Embryonic facial prominence (tissue), 1 donor: ENCODE data around the gene PPIF.

Experiments used
- DNase-seq: peaks from one replicate; pipeline ENCODE4 v3.0.0-alpha.2; 2016; ENCODE audit errors: extremely low spot score

The PPIF gene

DNA sequence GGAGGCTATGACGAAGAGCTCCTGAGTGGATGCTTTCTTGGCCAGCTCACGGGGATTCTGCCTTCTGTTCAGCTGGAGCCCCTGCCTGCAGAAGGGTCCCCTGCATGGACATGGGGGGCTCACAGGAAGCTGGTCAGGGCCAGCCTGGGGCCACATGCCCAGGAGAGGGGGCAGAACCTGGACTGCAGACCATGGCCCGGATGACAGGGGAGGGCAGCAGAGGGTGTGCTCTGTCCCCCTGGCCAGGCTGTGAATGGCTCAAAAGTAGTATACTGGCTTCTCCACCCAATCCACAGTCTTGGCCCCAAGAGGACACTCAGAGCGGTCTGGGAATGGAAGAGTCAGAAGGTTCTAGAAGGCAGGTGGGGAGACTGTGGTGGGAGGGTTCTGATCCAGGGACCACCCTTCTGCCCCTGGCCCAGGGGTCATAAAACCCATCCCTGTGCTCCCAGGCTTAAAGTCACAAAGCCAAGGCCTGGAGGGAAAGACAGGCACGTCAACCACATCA, 40.3 kb downstream of the PPIF start:
- no peak for DNase-seq

DNA sequence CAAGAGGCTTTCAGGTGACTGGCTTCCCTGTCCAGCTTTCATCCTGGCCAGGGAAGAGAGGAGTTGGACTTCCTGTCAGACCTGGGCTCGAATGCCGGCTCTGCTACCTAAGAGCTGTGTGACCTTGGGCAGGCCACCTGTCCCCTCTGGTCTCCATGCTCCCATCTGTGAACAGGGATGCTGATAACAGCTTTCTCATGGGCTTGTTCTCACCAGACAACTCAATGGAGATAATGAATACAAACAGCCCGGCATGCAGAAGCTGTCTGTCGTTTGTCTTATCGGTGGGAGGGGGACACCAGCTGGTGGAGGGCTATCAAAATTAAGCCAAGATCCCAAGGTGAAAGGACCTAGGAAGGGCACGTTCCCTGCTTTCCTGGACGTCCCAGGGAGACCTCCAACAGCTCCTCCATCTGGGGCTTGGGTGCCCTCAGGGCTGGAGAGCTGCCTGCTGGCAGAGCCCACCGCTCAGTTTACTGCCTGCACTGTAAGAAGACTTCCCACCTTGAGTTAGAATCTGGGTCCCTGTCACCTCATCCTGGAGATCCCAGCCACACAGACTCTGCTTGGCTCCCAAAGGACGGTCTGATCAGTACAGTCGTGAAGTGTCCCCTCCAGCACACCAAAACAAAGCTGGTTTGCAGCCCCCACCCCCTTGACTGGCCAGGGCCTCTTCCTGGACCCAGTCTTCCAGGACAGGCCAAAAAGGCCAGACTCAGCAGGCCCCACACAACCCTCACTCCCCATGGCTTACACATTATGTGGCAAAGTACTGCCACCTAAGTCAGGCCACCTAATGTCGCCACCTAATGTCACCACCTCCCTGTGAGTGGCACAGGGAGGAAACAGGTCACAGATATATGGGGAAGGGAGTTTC, 40.9 kb downstream of the PPIF start:
- DNase-seq: no peak

DNA sequence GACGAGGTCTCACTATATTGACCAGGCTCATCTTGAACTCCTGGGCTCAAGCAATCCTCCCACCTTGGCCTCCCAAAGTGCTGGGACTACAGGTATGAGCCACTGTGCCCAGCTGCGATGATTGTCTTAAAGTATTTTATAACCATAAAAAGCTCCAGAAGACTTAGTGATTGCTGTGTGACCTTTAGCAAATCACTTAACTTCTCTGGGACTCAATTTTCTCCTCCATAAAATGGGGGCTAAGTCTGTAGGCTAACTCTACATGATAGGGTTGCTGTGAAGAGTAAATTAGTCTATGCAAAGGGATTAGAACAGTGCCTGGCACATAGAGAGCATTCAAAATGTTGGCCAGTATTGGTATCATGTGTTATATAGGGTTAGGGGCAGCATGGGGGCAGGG, 42.8 kb downstream of the PPIF start:
- DNase-seq: no peak

DNA sequence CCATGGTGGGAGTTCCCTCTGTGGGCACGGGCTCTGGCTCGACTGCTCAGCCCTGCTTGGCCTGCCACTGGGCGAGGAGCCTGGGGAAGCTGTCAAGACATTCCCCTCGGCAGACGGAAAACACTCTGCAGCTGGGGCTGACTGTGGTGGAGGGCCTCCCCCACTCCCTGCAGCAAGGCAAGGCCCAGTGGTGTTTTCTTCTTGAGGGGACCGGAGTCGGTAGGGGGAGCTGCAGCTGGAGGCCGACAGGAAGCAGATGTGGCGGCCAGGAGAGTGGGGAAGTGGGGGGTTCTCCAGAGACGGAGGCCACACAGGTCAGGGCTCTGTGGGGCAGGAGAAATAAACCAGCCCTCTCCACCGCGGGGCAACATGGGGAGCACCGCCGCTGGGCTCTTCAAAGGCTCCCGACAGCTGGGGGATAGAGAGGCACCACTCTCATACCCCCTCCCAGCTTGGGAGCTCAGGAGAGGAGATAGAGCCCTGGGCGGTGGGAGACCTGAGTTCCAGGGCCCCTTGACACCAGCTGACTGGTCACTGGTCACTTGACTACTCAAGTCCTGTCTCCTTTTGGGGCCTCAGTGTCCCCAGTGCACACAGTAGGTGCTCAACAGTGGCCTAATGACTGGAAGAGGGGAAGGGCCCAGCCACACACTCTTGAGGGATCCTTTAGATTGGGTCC, 43.4 kb downstream of the PPIF start:
- DNase-seq: no peak

DNA sequence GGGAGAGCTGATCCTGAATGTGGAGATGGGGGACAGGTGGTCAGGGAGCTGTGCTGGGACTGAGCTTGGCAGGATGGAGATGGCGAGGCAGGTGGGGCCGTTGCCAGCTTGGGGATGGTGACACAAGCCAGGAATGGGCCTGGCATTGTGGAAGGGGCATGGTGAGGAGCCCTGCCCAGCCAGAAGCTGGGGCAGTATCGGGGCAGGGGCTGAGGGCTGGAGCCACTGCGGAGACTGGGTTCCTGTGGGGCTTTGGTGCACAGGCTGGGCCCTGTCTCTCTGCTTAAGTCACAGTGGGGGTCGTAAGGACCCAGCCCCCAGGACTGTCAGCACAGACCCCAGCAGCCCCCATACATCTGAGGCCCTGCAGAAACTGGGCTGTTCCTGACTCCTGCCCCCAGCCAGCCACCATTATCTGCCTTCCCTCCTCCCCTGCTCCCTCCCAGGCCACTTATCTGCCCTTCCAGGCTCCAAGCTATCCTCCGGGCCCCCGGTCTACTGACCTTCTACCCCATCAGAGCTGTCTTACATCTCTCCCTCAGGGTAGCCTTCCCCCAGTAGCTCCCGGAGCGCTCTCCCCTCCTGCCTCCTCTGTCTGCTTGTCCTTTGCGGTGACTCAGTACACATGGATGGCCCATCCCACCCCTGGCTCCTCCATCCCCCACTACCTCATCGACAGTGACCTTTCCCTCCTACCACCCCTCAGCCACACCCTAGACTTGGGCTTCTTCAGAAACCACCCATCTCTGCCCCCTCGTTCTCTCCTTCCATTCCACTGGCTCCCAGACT, 44.2 kb downstream of the PPIF start:
- DNase-seq: no peak

DNA sequence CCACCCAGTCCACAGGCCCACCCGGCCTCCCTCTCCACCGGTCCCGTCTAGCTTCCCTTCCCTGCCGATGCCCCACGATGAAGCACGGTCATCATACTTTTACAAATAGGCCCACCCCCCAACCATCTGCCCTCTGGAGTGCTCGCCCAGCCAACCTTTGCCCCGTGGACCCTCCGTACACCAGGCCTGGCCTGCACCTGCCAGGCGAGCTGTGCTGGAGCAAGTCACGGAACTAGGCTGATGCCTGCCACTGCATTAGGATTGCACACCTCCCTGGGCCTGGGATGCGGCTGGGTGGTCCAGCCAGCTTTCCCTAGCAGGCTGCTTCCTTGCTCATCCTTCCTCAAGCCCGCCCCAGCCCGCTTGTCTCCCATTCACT, 44.7 kb downstream of the PPIF start:
- DNase-seq: no peak

DNA sequence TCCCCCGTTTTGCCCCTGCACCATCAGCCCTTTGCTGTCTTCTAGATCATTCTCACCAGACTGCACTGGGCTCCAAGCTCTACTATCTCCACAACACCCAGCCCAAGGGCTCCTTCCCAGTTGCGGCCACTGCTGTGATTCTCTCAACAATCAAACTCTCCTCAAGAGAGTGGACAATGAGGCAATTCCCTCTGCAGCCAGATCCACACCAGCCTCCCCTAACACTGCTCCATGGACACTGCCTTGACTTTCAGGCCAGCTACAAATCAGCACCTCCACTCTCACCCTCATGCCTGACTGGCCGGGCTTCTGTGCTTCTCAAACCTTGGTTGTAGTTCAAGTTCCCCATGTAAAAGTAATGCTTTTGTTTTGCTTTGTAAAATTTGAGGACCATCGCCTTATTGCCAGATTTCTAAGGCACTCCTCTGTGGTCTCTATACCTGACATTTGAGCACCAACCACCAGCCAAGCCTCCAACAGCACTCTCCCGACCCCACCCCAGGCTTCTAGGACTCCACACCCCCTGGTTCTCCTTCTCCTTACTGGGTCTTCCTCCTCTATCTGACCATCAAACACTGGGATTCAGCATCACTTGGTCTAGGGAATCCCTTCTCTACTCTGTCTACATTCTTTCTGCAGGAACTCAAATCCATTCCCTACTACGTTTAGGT, 45.4 kb downstream of the PPIF start:
- no peak for DNase-seq

DNA sequence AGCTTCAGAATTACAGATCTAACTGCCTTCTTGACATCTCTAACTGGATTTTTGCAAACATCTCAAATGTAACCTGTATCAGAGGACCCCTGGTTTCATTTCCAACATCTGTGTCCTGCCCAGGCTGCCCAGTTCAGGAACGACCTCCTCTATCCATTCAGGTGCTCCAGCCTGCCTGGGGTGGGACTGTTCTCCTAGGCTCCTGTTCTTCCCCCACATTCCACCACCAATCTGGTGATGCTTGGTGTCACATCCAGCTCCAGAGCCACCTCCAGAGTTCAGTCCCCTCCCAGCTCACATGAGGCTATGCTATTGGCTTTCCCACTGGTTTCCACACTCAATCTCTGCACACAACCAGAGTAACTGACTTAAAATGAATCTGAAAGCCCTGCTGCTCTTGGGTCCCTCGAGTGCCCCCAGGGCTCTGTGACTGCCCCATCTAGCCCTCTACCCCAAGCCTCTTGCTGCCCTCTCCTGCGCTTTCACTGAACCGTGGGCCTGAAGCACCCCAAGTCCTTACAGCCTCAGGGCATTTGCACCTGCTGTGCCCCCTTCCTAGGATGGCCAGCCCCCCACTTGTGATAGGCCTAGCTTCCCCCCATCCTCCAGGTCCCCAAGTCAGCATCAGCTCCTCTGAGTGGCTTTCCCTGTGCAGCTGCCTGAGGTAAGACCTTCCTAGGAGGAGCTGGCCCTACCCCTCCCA, 46.1 kb downstream of the PPIF start:
- DNase-seq: no peak

DNA sequence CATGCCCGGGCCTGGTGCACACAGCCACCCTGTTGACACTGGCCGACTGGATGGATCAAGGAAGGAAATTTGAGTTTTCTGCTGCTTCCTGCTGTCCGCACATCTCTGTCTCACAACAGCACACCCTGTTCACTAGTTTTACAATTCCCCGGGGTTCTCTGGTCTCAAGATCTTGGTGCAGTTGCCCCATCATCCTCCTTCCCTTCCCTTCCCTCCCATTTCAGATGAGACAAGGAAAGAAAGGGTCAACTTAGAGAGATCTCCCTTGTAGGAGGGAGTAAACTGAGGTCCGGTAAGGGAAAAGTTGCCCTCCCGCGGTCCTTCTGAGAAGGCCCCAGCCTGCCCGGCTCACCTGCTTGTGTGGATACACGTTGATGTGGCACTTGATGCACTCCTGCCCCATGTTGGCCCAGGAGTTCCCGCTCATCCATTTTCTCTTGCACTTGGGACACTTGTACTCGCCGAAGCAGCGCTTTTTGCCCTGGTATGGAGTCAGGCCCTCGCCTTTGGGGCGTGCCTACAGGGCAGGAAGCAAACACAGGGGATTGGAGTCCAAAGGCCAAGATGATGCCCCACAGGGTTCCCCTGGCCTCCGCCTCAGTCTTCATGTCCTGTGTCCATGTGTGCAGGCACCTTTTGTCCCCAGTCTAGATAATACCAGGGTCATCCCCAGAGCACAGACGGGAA, 46.8 kb downstream of the PPIF start:
- no peak for DNase-seq

DNA sequence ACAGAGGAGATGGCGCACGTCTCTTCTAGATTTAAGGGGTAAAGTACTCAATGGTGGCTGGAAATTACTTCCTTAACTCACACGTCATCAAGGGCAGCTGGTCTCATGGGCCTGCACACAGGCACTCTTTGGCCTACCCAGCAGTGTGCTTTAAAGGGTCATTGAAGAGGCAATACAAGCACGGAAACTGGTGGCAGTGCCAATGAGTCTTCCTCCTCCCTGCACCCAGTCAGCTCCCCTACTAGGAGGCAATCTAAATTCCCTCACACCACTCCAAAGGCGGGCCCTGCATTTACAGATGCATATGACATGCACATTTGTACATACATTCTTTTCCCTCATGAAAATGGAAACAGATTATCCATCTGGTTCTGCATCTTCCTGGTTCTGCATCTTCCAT, 47.4 kb downstream of the PPIF start:
- DNase-seq: no peak

DNA sequence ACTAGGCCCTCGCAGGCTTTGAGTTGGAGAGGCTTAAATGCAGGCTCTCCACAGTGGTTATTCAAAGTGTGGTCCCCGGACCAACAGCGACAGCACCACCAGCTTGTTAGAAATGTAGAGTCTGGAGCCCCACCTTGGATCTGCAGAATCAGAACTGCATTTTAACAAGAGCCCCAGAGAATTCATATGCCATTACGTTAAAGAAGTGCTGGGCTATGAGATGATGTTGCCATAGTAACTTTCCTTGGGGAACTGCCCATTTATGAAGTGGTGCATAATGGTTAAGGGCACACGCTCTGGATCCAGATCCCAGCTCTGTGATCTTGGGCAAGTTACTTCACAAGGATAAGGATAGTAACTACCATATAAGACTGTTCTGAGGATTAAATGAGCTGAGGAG, 49.3 kb downstream of the PPIF start:
- DNase-seq: no peak

DNA sequence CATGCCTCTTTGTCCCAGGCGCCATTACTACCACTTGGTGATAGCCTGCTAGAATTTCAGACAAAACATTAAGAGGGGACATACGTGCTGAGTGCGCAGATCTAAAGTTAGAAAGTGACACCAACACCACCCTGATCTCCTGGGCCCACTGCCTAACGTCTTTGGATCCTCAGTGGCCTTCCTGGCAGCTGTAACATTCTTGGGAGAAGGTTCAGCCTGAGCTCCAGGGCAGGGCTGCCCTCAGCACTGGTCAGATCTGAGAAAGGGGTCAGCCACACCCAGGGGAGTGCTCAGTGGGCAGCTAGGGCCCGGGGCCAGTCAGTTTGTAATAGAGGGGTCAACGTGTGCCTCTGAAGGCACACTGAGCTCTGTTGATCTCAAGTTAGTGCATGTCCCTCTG, 49.8 kb downstream of the PPIF start:
- DNase-seq: no peak

DNA sequence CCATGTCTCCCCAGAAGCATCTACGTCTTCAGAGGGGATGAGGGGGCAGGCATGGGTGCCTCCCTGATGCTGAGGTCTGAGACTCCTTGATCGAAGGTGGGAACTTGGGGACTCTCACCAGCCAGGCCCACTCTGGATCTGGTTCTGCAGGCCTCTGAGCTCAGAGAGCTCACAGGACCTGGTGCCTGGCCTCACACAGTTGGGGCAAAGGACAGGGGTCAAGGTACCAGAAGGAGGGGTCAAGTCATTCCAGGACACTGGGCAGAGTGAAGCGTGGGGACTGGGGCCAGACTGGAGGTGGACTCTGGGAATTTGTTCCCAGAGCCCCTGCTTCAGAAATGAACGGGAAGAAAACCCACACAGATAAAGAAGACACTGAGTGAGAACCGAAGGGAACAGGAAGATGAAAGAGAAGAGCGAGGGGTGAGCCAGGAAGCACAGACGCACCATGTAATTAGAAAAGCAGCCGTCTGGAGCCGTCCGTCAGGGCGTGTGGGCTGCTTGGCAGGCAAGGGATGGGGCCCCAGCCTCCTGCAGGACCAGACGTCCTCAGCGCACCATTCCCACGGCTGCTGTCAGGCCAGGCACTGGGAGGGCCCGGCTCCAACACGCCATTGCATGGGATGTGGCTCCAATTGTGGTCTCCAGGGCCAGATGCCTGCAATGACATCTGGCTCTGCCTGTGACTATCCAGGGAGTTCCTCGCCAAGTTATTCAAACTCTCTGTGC, 50.5 kb downstream of the PPIF start:
- DNase-seq: no peak

DNA sequence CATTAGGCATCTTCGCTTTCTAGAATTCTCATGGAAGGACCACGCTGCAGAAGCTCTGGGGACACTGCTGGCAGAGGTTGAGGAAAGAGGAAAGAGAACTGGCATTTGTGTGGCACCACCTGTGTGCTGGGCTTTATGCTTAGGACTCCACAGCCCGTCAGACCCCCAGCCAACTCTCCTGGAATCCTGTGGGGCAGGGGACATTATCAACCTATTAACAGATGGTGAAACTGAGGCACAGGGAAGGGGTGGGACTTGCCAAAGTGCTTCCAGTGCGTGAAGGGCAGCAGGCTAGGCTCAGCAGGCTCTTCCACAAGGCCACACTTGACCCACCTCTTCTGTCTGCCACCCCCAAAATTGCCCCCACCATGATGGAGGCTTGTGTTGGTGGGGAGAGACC, 51.4 kb downstream of the PPIF start:
- DNase-seq: no peak

DNA sequence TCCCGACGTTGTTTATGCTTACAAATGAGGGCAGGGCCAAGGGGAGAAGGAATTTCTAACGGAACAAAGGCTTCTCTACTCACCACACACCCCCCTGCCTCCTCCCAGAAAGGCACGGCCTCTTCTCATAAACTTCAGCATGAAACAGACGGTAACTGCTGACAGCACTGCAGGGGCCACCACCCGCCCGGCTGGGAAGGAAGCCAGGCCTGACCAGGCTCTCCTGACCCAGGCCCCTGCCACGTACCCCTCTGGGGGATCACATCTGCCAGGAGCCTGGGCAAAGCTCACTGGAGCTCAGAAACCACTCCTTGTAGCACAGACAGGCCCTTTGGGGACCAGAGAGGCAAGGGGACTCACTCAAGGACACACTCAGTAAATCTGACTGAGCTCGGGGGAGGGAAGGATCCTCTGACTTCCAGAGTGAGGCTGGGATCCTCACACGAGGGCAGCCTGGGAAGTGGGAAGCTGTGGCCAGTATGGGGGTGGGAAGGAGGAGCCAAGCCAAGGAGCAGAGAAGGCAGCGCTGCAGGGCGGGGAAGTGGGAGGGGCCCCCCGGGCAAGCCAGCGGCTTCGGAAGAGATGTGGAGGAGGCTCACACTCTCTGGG, 52.1 kb downstream of the PPIF start:
- peak; percentile 55 for DNase-seq

DNA sequence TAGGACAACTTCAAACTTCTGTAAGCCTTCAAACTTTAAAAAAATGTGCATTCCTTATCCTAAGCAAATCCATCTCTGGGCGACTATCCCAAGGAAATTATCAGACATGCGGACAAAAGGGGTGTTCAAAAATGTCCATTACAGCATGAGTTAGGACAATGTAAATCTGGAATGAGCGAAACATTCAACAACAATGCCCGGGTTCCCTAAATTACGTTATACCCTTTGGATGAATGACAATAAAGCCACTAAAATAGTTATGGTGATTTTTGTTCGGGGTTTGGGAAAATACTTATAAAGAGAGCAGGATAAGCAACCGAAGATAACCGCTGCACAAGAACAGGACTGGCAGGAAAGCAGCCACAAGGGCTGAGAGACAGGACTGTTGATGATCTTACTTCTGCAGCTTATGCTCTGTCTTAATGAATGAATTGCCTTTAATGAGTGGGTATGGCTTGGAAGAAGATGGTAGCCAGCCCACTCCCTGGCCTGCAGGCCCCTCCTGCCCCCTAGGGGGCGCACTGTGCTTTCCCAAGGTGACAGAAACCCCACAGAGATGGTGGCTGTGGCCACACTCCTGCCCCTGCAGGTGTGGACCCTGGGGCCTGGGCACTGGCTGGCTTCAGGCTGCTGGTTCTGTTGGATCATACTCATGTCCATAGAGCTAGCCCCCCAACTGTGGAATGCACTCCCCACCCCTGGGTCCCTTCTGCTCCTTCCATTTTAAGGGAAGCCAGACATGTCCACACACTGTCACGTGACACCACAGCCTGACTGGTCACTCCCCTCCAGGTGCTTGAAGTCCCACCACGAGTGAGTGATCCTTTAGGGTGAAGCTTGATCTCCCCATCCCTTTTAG, 53.1 kb downstream of the PPIF start:
- no peak for DNase-seq

DNA sequence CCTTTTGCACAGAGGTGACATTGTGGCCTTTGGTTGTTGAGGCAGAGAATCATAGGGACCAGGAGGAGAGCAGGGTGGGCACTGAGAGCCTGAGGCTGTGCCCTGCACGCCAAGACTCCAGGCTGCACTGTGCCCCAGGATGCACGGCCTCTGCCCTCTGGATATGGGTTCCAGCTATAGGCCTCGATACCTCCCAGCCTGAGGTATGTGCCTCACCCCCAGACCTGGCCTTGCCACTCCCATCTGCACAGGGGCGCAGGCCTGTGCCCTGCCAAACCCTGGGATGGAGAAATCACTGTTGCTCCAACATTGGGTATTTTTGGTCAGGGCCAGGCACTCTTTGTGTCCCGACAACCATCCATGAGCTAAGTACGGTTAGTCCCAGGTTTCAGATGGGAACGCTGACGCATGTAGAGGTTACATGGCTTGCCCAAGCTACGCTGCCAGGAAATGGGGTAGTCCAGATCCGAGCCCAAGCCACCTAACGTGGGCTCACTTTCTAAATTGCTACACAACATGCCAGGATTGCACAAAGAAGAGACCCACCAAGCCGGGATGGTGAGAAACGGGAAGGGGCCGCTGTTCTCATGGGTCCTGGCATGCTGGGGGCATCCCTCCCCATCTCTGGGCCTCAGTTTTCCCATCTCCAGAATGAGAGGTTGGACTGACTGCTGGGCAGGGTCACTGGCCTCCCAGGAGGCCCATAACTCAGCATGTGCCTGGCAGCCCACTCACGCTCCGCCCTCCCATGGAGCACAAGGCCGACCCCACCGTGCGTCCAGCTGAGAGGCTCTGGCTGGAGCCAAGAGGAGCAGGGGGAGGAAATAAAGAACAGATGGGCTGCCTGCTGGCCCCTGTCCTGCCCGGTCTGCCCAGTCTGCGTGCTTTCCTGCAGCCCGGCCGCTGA, 54.0 kb downstream of the PPIF start:
- no peak for DNase-seq

DNA sequence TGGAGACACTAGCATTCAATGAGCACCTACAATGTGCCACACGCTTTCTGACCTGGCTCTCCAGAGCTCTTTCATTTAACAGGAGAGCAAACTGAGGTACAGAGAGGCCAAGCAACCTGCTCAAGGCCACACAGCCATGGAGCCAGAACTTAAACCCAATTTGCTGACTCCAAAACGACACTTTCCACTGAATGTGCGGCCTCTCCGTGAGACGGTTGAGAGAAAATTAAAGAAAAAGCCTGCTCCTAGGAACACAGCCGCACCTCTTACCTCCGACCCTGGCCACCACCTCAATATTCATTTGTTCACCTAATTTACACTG, 55.3 kb downstream of the PPIF start:
- DNase-seq: no peak
